Measurements from ENCODE around the gene SCP2D1. TPM values are rescaled to one million over a fixed set of nuclear protein-coding genes. Genes with fewer than 3 reads are reported as not detected.

Gene SCP2D1
- total RNA-seq, 3 donors from 2014 or later (not counting 1 experiment from before 2014, with no cell fraction given), result not detected

- no peak for TF ChIP-seq CTCF (IDR thresholded peaks at IDR 0.05)
- no peaks in the 10 kb centered on the region for H3K9me3 ChIP-seq (ENCODE audit: control insufficient read depth, insufficient read depth, low read length)
- ATAC-seq (no peak), DNase-seq (no peak)
- Mint-ChIP-seq H3K27ac (no peak overlapping the region), H3K27me3 (ENCODE audit: low read depth in 2 of 2) (peaks cover 18 to 69% of the 10 kb centered on the region in 2 donors), H3K4me3 (no peak overlapping the region), H3K4me1 (peaks cover 18 to 19% of the 10 kb centered on the region in 2 donors), H3K36me3 (peaks cover 7% of the 10 kb centered on the region), H3K9me3 (no peaks in the 10 kb centered on the region)
- peaks cover 2% of the 10 kb centered on the region for H3K27me3 ChIP-seq (ENCODE audit: control insufficient read depth, insufficient read depth, low read length)
- H3K36me3 ChIP-seq (ENCODE audit: control insufficient read depth, insufficient read depth, low read length), result no peaks in the 10 kb centered on the region
- no peak overlapping the region for H3K4me3 ChIP-seq (ENCODE audit: low read length)
- H3K27ac ChIP-seq (ENCODE audit: low read length), result no peak overlapping the region
- intact Hi-C loops (cut with micrococcal nuclease), result loop anchor here (5.0 kb wide), 2 partner anchors 43 to 283 kb away; partner anchors contain the start of gene SEC23B
- WGBS (ENCODE audit: insufficient coverage), result 59% methylated on average over 3 of the region's 3 CpGs
- H3K4me1 ChIP-seq (ENCODE audit: control insufficient read depth, insufficient read depth, low read length), result peaks cover 12% of the 10 kb centered on the region
Observed at GRCh38 chr20:18790787-18791186, 22.8 kb upstream of the SCP2D1 start.

GRCh38 chr20:18793625-18794427, 19.8 kb upstream of the SCP2D1 start:
- no peaks in the 10 kb centered on the region for H3K36me3 ChIP-seq (ENCODE audit: control insufficient read depth, insufficient read depth, low read length)
- peak overlapping the region; percentile 98 for H3K27ac Mint-ChIP-seq
- H3K27ac ChIP-seq (ENCODE audit: low read length), result peak overlapping the region; percentile 92
- peaks cover 12% of the 10 kb centered on the region for H3K4me1 ChIP-seq (ENCODE audit: control insufficient read depth, insufficient read depth, low read length)
- peak; percentile 91 to 97 (median 95) for ATAC-seq
- peaks cover 18 to 19% of the 10 kb centered on the region in 2 donors for H3K4me1 Mint-ChIP-seq
- WGBS (ENCODE audit: insufficient coverage), result 9% methylated on average over 29 of the region's 29 CpGs
- peaks cover 6 to 43% of the 10 kb centered on the region in 2 donors for H3K27me3 Mint-ChIP-seq (ENCODE audit: low read depth in 2 of 2)
- H3K27me3 ChIP-seq (ENCODE audit: control insufficient read depth, insufficient read depth, low read length), result peaks cover 2% of the 10 kb centered on the region
- H3K9me3 Mint-ChIP-seq, result no peaks in the 10 kb centered on the region
- peak; percentile 79 to 98 for DNase-seq
- intact Hi-C loops (cut with micrococcal nuclease), result loop anchor here (5.0 kb wide), 2 partner anchors 47 to 287 kb away; partner anchors contain the start of gene SEC23B
- H3K36me3 Mint-ChIP-seq, result peaks cover 7% of the 10 kb centered on the region
- no peaks in the 10 kb centered on the region for H3K9me3 ChIP-seq (ENCODE audit: control insufficient read depth, insufficient read depth, low read length)
- no peak for TF ChIP-seq CTCF (IDR thresholded peaks at IDR 0.05)
- H3K4me3 ChIP-seq (ENCODE audit: low read length), result peak overlapping the region; percentile 71
- H3K4me3 Mint-ChIP-seq, result peak overlapping the region; percentile 95

- H3K27me3 Mint-ChIP-seq (ENCODE audit: low read depth in 2 of 2), result peaks cover 9 to 38% of the 10 kb centered on the region in 2 donors
- Histone ChIP-seq H3K27ac (ENCODE audit: low read length) (peak overlapping the region; percentile 92), H3K36me3 (ENCODE audit: control insufficient read depth, insufficient read depth, low read length) (no peaks in the 10 kb centered on the region), H3K4me3 (ENCODE audit: low read length) (peak overlapping the region; percentile 71), H3K9me3 (ENCODE audit: control insufficient read depth, insufficient read depth, low read length) (no peaks in the 10 kb centered on the region), H3K4me1 (ENCODE audit: control insufficient read depth, insufficient read depth, low read length) (peaks cover 12% of the 10 kb centered on the region), H3K27me3 (ENCODE audit: control insufficient read depth, insufficient read depth, low read length) (peaks cover 2% of the 10 kb centered on the region)
- ATAC-seq (no peak), DNase-seq (no peak)
- intact Hi-C loops (cut with micrococcal nuclease), result loop anchor here (5.0 kb wide), 2 partner anchors 47 to 287 kb away; partner anchors contain the start of gene SEC23B
- TF ChIP-seq CTCF (IDR thresholded peaks at IDR 0.05), result no peak
- H3K4me1 Mint-ChIP-seq, result peaks cover 18 to 19% of the 10 kb centered on the region in 2 donors
- 75% methylated on average over 3 of the region's 3 CpGs for WGBS (ENCODE audit: insufficient coverage)
- peak overlapping the region; percentile 98 for H3K27ac Mint-ChIP-seq
- peak overlapping the region; percentile 95 for H3K4me3 Mint-ChIP-seq
- peaks cover 7% of the 10 kb centered on the region for H3K36me3 Mint-ChIP-seq
- no peaks in the 10 kb centered on the region for H3K9me3 Mint-ChIP-seq
Observed at GRCh38 chr20:18794428-18794787, 19.2 kb upstream of the SCP2D1 start.
